ENCODE measurements around the gene ASPSCR1.

ASPSCR1 gene

DNA sequence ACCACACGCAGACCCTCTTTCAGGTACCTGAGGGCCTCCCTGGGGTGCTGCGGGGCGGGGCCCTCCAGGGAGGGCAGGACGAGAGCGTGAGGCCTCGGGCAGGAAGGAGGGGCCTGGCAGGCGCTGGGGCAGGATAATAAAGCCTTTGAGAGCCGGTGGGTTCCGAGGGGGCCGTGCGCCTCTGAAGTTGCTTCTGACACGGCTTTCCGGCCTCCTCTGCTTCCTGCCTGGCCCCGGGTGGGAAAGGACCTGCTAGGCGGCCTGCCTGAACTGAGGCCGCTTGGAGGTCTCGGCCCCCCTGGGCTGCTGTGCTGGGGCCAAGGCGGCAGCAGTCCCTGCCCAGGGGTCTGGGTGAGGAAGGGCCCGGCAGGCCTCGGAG is 34.8 kb downstream of the ASPSCR1 start:
- no peak overlapping the region for H3K4me3 ChIP-seq (ENCODE audit: low read depth, low read length)
- no peaks in the 10 kb centered on the region for H3K9me3 ChIP-seq (ENCODE audit: control insufficient read depth, insufficient read depth, low read depth, low read length)
- H3K36me3 ChIP-seq (ENCODE audit: control insufficient read depth, insufficient read depth, low read length) = peaks cover under 1% of the 10 kb centered on the region
- no peaks in the 10 kb centered on the region for H3K27me3 ChIP-seq (ENCODE audit: control insufficient read depth, insufficient read depth, low read length)
- H3K4me1 ChIP-seq (ENCODE audit: control insufficient read depth, insufficient read depth, low read length) = peaks cover 16% of the 10 kb centered on the region; the same call in 1 of the 2 replicates
- H3K9ac ChIP-seq (ENCODE audit: low read length) = peak overlapping the region; percentile 27
- H3K27ac ChIP-seq (ENCODE audit: low read depth, low read length) = peak overlapping the region; percentile 61; the same call in 1 of the 2 replicates

DNA sequence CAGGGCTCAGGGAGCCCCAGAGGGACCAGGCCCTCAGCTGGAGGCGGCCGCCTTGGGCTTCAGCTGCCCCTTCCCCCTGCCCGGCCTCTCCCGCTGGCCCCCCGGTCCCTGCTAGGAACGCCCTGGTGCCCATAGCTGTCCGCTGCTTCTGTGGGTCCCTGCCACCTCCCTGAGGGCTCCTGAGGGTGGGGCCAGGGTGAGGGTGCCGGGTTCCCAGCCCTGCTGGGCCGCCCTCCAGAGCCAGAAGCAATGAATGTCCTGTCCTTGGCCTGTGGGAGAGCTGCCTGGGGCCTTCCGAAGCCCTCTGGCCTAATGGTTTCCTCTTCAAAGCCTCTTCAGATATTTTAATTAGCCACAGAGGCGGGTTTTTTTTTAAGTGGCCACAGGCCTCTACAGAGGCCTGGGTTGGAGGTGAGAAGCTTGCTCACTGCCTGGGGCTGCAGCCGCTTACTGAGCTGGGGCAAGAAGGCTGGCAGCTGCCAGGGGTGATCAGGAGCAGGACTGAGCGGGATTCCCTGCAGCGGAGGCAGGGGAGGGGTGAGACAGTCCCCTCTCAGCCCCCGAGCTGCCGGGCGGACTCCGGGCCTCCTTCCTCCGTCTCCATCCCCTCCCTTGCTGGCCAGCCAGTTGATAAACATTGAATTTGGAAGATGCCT is 35.3 kb downstream of the ASPSCR1 start:
- no peak overlapping the region for H3K4me3 ChIP-seq (ENCODE audit: low read depth, low read length)
- H3K4me1 ChIP-seq (ENCODE audit: control insufficient read depth, insufficient read depth, low read length) = peaks cover 16% of the 10 kb centered on the region; the same call in 1 of the 2 replicates
- peaks cover 5% of the 10 kb centered on the region for H3K36me3 ChIP-seq (ENCODE audit: control insufficient read depth, insufficient read depth, low read length)
- peak overlapping the region; percentile 61; the same call in 1 of the 2 replicates for H3K27ac ChIP-seq (ENCODE audit: low read depth, low read length)
- no peaks in the 10 kb centered on the region for H3K9me3 ChIP-seq (ENCODE audit: control insufficient read depth, insufficient read depth, low read depth, low read length)
- no peaks in the 10 kb centered on the region for H3K27me3 ChIP-seq (ENCODE audit: control insufficient read depth, insufficient read depth, low read length)
- peak overlapping the region; percentile 50 for H3K9ac ChIP-seq (ENCODE audit: low read length)

DNA sequence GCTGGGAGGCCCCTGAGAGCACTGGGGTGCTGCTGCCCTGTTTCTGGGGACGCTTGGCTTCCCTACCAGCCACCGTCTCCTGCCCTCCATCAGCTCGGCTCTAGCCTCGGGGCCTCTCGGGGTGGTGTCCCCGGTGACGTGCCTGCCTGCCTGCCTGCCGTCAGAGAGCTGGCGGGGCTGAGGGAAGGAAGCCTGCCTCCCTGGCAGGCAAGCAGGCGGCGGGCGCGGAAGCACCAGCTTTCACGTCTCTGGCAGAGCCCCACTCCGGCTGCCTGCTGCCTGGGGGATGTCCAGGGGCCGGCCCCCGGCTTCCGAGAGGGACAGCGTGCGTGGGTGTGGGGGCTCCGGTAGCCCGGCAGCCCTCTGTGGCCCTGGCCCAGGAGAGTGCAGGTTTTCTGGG is 35.9 kb downstream of the ASPSCR1 start:
- H3K36me3 ChIP-seq (ENCODE audit: control insufficient read depth, insufficient read depth, low read length) = peaks cover 8% of the 10 kb centered on the region
- peak overlapping the region; percentile 50 for H3K9ac ChIP-seq (ENCODE audit: low read length)
- H3K9me3 ChIP-seq (ENCODE audit: control insufficient read depth, insufficient read depth, low read depth, low read length) = no peaks in the 10 kb centered on the region
- no peaks in the 10 kb centered on the region for H3K27me3 ChIP-seq (ENCODE audit: control insufficient read depth, insufficient read depth, low read length)
- peaks cover 16% of the 10 kb centered on the region; the same call in 1 of the 2 replicates for H3K4me1 ChIP-seq (ENCODE audit: control insufficient read depth, insufficient read depth, low read length)
- H3K4me3 ChIP-seq (ENCODE audit: low read depth, low read length) = no peak overlapping the region
- H3K27ac ChIP-seq (ENCODE audit: low read depth, low read length) = peak overlapping the region; percentile 61; the same call in 1 of the 2 replicates

- no peak overlapping the region for H3K4me3 ChIP-seq (ENCODE audit: low read depth, low read length)
- H3K9me3 ChIP-seq (ENCODE audit: control insufficient read depth, insufficient read depth, low read depth, low read length) = no peaks in the 10 kb centered on the region
- no peaks in the 10 kb centered on the region for H3K27me3 ChIP-seq (ENCODE audit: control insufficient read depth, insufficient read depth, low read length)
- no peak overlapping the region for H3K9ac ChIP-seq (ENCODE audit: low read length)
- peaks cover 16% of the 10 kb centered on the region; the same call in 1 of the 2 replicates for H3K4me1 ChIP-seq (ENCODE audit: control insufficient read depth, insufficient read depth, low read length)
- peaks cover 14% of the 10 kb centered on the region for H3K36me3 ChIP-seq (ENCODE audit: control insufficient read depth, insufficient read depth, low read length)
- no peak overlapping the region; the same call in 1 of the 2 replicates for H3K27ac ChIP-seq (ENCODE audit: low read depth, low read length)
Measured at GRCh38 chr17:82013772-82014321, 36.4 kb downstream of the ASPSCR1 start.

DNA sequence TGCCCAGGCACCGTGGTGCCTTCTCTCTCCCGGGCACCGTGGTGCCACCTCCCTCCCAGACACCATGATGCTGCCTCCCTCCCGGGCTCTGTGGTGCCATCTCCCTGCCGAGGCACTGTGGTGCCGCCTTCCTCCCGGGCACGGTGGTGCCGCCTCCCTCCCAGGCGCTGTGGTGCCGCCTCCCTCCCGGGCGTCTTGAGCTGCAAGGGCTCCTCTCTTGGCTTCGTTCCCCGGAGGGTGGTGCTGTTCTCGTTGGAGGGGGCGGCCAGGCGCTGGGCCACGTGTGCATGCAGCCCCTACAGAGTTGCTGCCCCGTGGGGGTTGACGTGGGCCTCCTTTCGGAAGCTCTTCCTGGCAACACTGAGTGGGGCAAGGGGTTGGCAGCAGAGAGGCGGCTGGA is 37.0 kb downstream of the ASPSCR1 start:
- Histone ChIP-seq H3K4me1 (ENCODE audit: control insufficient read depth, insufficient read depth, low read length) (peaks cover 16% of the 10 kb centered on the region; the same call in 1 of the 2 replicates), H3K4me3 (ENCODE audit: low read depth, low read length) (no peak overlapping the region), H3K36me3 (ENCODE audit: control insufficient read depth, insufficient read depth, low read length) (peaks cover 18% of the 10 kb centered on the region), H3K9ac (ENCODE audit: low read length) (no peak overlapping the region), H3K27ac (ENCODE audit: low read depth, low read length) (no peak overlapping the region), H3K27me3 (ENCODE audit: control insufficient read depth, insufficient read depth, low read length) (no peaks in the 10 kb centered on the region), H3K9me3 (ENCODE audit: control insufficient read depth, insufficient read depth, low read depth, low read length) (no peaks in the 10 kb centered on the region)

- Histone ChIP-seq H3K4me1 (ENCODE audit: control insufficient read depth, insufficient read depth, low read length) (peaks cover 16% of the 10 kb centered on the region; the same call in 1 of the 2 replicates), H3K27ac (ENCODE audit: low read depth, low read length) (no peak overlapping the region), H3K9me3 (ENCODE audit: control insufficient read depth, insufficient read depth, low read depth, low read length) (no peaks in the 10 kb centered on the region), H3K4me3 (ENCODE audit: low read depth, low read length) (no peak overlapping the region), H3K9ac (ENCODE audit: low read length) (no peak overlapping the region), H3K36me3 (ENCODE audit: control insufficient read depth, insufficient read depth, low read length) (peaks cover 18% of the 10 kb centered on the region), H3K27me3 (ENCODE audit: control insufficient read depth, insufficient read depth, low read length) (no peaks in the 10 kb centered on the region)
Measured at GRCh38 chr17:82014971-82015310, 37.5 kb downstream of the ASPSCR1 start.

DNA sequence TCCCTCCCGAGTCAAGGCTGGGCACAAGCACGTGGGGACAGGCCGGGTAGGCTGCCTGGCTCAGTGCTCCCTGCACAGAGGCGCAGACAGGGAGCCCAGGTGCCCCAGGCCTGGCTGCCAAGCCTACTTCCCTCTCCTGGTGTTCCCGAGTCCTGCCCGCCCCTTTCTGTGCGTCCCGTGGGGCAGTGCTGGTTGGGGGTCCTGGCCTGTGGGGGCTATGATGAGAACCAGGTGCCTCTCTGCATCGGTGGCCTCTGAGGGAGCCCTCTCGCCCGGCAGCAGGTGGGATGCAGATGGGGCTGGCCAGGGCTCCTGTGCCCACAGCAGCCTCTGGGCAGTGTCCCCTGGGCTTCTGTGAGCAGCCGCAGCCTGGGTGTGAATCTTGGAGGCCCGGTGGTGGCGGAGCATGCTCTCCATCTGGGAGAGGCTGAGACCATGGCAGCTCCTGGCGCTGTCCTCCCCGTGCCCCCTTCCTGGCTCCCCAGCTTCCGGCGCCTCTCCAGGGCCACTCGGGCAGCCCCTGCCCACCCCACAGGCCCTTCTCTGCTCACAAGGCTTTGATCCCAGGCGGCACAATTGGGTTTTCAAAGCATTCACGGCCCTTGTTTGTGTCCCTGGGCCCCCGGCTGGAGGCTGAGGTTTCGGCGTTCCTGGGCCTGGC is 38.0 kb downstream of the ASPSCR1 start:
- Histone ChIP-seq H3K4me3 (ENCODE audit: low read depth, low read length) (no peak overlapping the region), H3K9me3 (ENCODE audit: control insufficient read depth, insufficient read depth, low read depth, low read length) (no peaks in the 10 kb centered on the region), H3K27me3 (ENCODE audit: control insufficient read depth, insufficient read depth, low read length) (no peaks in the 10 kb centered on the region), H3K27ac (ENCODE audit: low read depth, low read length) (no peak overlapping the region), H3K36me3 (ENCODE audit: control insufficient read depth, insufficient read depth, low read length) (peaks cover 18% of the 10 kb centered on the region), H3K9ac (ENCODE audit: low read length) (no peak overlapping the region), H3K4me1 (ENCODE audit: control insufficient read depth, insufficient read depth, low read length) (peaks cover 19% of the 10 kb centered on the region; the same call in 1 of the 2 replicates)

DNA sequence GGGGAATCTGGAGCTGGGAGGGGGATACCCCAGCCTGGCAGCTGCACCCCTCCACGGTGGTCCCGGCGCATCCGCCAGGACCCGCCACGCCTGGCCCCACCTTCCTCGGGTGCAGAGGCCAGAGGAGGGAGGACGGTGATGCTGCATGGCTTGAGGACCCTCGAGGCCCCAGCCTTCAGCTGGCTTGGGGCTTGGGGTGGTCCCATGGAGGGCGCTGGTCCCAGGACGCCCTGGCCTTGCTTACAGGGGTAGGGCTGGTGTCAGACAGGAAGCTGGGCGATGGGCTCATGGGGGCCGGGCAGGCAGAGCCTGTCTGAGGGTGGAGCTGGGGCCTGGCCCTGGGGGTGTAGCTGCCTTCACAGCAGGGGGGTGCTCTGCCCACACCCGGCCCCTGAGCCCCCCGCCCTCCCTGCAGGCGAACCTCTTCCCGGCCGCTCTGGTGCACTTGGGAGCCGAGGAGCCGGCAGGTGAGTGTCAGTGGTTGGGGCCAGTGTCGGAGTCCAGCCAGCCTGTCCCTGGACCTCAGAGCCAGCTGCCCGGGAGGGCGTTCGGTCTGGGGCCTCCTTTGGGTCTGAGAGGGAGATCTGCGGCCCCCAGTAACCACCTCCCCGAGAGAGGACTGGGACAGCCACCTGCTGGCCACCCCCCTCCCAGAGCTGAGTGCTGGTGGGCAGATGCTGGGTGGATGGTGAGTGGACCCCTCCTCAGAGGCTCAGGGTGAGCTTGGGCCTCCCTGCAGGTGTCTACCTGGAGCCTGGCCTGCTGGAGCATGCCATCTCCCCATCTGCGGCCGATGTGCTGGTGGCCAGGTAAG is 38.8 kb downstream of the ASPSCR1 start:
- no peaks in the 10 kb centered on the region for H3K27me3 ChIP-seq (ENCODE audit: control insufficient read depth, insufficient read depth, low read length)
- H3K9ac ChIP-seq (ENCODE audit: low read length) = no peak overlapping the region
- H3K27ac ChIP-seq (ENCODE audit: low read depth, low read length) = no peak overlapping the region
- peaks cover 18% of the 10 kb centered on the region for H3K36me3 ChIP-seq (ENCODE audit: control insufficient read depth, insufficient read depth, low read length)
- H3K9me3 ChIP-seq (ENCODE audit: control insufficient read depth, insufficient read depth, low read depth, low read length) = no peaks in the 10 kb centered on the region
- no peak overlapping the region for H3K4me3 ChIP-seq (ENCODE audit: low read depth, low read length)
- peaks cover 20% of the 10 kb centered on the region for H3K4me1 ChIP-seq (ENCODE audit: control insufficient read depth, insufficient read depth, low read length)

DNA sequence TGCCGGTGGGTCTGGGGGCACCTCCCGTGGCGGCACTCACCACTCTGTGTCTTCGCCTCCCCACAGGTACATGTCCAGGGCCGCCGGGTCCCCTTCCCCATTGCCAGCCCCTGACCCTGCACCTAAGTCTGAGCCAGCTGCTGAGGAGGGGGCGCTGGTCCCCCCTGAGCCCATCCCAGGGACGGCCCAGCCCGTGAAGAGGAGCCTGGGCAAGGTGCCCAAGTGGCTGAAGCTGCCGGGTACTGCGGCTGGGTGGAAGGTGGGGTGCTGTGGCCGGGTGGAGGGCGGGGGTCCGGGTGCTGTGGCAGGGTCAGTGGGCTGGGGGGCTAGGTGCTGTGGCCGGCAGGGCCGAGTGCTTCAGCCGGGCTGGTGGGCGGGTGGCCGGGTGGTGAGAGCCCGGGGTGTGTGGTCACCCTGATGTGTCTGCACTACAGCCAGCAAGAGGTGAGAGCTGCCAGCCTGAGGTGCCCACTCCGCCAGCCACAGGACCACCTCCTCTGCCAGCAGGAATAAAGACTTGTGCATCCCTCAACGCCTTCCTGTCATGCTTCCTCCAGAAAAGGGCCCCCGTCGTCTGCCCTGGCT is 39.5 kb downstream of the ASPSCR1 start:
- Histone ChIP-seq H3K36me3 (ENCODE audit: control insufficient read depth, insufficient read depth, low read length) (peaks cover 18% of the 10 kb centered on the region), H3K9ac (ENCODE audit: low read length) (no peak overlapping the region), H3K4me1 (ENCODE audit: control insufficient read depth, insufficient read depth, low read length) (peaks cover 25% of the 10 kb centered on the region), H3K27ac (ENCODE audit: low read depth, low read length) (no peak overlapping the region), H3K4me3 (ENCODE audit: low read depth, low read length) (no peak overlapping the region), H3K9me3 (ENCODE audit: control insufficient read depth, insufficient read depth, low read depth, low read length) (no peaks in the 10 kb centered on the region), H3K27me3 (ENCODE audit: control insufficient read depth, insufficient read depth, low read length) (no peaks in the 10 kb centered on the region)

DNA sequence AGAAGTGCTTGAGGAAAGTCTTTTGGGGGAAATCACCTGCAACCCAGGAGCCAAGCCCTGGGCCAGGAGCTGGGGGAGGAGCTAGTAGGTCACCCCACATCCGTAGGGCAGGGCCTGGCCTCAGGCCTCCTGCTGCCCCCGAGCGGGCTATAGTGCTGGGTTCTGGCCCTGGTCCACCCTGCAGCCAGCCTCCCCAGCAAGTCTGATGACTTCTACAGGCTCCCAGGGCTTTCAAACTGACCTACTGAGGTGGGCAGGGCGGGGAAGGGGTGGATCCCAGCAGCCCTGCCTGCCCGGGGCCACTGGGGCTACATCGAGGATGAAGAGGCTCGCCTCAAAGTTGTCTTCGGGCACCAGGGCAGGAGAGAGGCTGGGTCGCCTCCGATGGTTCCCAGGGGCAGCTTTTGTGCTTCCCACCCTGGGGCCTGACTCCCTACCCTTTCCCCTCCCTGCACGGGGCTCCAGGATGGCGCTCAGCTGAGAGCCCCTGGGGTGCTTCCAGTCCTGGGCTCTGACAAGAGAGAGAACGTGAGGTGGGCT is 40.3 kb downstream of the ASPSCR1 start:
- Histone ChIP-seq H3K36me3 (ENCODE audit: control insufficient read depth, insufficient read depth, low read length) (peaks cover 18% of the 10 kb centered on the region), H3K9me3 (ENCODE audit: control insufficient read depth, insufficient read depth, low read depth, low read length) (no peaks in the 10 kb centered on the region), H3K9ac (ENCODE audit: low read length) (no peak overlapping the region), H3K27me3 (ENCODE audit: control insufficient read depth, insufficient read depth, low read length) (no peaks in the 10 kb centered on the region), H3K4me1 (ENCODE audit: control insufficient read depth, insufficient read depth, low read length) (peaks cover 20% of the 10 kb centered on the region), H3K27ac (ENCODE audit: low read depth, low read length) (no peak overlapping the region), H3K4me3 (ENCODE audit: low read depth, low read length) (no peak overlapping the region)
